ENCODE measurements around the gene PGPEP1. TPM values are rescaled to one million over a fixed set of nuclear protein-coding genes. Genes with fewer than 3 reads are reported as not detected.

PGPEP1 gene
- total and polyA plus RNA-seq, 10 of the 15 experiments (the other 5 are each of a cell fraction or from before 2014, with no cell fraction given) = 13.8 to 39.4 (median 17.0) TPM

- TF ChIP-seq, protein P1, sequence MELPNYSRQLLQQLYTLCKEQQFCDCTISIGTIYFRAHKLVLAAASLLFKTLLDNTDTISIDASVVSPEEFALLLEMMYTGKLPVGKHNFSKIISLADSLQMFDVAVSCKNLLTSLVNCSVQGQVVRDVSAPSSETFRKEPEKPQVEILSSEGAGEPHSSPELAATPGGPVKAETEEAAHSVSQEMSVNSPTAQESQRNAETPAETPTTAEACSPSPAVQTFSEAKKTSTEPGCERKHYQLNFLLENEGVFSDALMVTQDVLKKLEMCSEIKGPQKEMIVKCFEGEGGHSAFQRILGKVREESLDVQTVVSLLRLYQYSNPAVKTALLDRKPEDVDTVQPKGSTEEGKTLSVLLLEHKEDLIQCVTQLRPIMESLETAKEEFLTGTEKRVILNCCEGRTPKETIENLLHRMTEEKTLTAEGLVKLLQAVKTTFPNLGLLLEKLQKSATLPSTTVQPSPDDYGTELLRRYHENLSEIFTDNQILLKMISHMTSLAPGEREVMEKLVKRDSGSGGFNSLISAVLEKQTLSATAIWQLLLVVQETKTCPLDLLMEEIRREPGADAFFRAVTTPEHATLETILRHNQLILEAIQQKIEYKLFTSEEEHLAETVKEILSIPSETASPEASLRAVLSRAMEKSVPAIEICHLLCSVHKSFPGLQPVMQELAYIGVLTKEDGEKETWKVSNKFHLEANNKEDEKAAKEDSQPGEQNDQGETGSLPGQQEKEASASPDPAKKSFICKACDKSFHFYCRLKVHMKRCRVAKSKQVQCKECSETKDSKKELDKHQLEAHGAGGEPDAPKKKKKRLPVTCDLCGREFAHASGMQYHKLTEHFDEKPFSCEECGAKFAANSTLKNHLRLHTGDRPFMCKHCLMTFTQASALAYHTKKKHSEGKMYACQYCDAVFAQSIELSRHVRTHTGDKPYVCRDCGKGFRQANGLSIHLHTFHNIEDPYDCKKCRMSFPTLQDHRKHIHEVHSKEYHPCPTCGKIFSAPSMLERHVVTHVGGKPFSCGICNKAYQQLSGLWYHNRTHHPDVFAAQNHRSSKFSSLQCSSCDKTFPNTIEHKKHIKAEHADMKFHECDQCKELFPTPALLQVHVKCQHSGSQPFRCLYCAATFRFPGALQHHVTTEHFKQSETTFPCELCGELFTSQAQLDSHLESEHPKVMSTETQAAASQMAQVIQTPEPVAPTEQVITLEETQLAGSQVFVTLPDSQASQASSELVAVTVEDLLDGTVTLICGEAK (IDR thresholded peaks at IDR 0.05; ENCODE audit: borderline replicate concordance) = no peak; the same call in 1 of the 2 replicates
- TF ChIP-seq MTA2 (IDR thresholded peaks at IDR 0.05; ENCODE audit: low read depth) (peak; percentile 67), REST (IDR thresholded peaks at IDR 0.05; ENCODE audit: low read depth, low read length) (no peak)
These were observed 67.7 kb downstream of the PGPEP1 start (continued) for GRCh38 chr19:18408053-18408476.
